Measurements from ENCODE around the gene KLHL42.
A peak's percentile ranks its signal among the peaks of the same experiment; 100 is the strongest.
"Not testable (repeated sequence)": the region's sequence is repeated elsewhere in the genome, so short reads cannot be mapped to it uniquely, and the experiment has no call there.

KLHL42 gene, protein sequence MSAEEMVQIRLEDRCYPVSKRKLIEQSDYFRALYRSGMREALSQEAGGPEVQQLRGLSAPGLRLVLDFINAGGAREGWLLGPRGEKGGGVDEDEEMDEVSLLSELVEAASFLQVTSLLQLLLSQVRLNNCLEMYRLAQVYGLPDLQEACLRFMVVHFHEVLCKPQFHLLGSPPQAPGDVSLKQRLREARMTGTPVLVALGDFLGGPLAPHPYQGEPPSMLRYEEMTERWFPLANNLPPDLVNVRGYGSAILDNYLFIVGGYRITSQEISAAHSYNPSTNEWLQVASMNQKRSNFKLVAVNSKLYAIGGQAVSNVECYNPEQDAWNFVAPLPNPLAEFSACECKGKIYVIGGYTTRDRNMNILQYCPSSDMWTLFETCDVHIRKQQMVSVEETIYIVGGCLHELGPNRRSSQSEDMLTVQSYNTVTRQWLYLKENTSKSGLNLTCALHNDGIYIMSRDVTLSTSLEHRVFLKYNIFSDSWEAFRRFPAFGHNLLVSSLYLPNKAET

DNA sequence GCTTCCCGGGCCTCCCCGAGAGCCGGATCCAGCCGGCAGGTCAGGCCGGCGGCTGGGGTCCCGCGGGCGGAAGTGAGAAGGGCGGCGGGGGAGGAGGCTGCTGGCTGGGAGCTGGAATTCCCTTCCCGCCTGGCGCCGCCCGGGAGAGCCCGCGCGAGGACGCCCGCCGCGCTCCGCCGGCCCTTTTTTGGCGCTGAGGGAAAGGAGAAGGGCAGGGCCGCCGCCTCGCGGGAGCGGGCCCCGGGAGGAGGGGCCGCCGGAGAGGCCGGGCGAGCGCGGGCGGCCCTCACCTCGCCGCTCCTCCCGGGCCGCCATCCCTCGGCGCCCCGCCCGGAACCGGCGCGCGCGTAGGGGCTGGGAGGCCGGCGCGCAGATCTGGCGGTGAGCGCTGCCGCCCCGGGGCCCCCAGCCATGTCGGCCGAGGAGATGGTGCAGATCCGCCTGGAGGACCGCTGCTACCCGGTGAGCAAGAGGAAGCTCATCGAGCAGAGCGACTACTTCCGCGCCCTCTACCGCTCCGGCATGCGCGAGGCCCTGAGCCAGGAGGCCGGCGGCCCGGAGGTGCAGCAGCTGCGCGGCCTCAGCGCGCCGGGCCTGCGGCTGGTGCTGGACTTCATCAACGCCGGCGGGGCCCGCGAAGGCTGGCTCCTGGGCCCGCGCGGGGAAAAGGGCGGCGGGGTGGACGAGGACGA is at the start of gene KLHL42, which contains the start of gene MANSC4:
Gene KLHL42 (plus strand): TSS at position 314 of the 692 bp plus-strand sequence. CDS start 98 bp downstream, at position 412.
Gene MANSC4 (minus strand): TSS at position 317 of the 692 bp plus-strand sequence. CDS start 8,960 bp downstream, outside the sequence.
- DNase-seq, result peak; percentile 64

DNA sequence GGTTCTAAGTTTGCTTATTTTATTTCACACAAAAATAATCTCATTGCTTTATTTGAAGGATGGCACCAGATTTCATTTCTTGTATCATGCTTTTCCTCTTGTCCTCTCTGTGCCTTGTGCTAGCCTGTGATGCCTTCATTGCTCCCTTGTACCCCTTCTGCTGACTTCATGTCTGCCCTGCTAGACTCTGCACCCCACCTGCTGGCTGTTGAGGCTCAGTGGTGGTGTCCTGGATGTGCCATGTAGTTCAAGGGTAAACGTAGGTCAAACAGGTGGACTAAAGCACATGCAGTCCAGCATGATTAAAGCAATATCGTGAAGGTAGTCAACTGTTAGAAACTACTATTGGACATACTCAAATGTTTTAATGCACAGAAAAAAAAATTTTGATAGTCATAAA is 47.8 kb upstream of the KLHL42 start:
- no peak for DNase-seq

DNA sequence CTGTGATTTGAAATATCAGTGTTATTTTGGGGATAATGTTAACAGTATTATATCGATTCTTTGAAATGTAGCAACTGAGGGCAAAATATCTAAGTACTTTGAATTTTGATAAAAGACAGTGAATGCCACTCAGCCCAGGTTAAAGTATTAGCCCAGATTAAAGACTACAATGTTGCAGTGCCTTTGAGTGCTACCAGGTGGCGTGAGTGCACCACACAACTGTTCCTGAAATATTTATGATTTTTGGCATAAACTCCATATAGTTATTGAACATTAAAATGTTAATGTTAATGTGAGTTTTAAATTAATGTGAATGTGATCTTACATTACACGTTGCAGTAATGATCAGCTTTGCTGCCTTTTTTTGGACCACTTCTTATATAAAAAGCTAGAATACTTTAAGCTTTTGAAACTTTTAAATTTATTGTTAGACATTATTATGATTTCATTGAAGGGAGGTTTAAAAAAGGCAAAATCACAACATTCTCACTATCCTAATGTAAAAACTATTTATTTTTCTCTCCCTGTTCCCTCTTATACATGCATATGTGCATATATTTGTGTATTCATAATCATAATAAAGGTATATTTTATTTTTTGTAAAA is 46.9 kb upstream of the KLHL42 start:
- peak; percentile 35 for DNase-seq

DNA sequence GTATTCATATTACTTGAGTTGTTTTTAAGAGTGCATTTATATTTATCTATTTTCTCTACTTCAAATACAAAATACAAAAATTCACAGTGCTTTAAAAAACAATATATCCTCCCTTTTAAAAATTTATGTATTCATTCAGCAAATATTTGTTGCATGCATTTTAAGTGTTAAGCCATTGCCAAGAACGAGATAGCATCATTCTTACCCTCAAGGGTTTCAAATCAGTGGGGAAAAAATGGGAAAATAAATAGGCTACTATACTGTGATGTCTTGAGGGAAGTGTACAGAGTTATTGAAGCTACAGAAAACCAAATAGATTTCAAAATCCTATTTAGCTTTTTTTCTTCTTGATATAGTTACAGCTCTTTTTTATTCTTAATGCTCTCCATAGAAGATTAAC is 46.2 kb upstream of the KLHL42 start:
- DNase-seq, result no peak

DNA sequence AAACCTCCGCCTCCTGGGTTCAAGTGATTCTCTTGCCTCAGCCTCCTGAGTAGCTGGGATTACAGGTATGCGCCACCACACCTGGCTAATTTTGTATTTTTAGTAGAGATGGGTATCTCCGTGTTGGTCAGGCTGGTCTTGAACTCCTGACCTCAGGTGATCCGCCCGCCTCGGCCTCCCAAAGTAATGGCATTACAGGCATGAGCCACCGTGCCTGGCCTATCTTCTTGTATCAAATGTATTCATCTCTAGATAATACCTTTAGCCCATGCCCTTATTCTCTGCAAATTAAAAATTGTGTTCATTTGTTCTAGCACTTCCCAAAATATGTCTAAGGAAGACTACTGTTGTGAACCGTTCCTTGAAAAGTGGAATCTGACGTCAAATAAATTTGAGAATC is 45.7 kb upstream of the KLHL42 start:
- not testable (repeated sequence) for DNase-seq

DNA sequence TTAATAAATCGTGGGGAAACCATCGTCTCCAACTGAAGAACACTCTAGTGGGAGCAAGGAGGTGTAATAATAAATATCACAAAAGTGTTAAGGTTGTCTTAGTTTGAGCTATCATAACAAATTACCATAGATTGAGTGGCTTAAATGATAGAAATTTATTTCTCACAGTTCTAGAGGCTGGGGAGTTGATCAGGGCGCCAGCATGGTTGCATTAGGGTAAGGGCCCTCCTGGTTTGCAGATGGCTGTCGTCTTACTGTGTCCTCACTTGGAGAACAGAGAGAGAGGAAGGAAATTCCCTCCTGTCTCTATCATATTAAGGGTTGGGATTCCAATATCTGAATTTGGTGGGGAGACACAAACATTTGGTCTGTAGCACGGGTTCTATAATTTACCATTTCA is 36.4 kb upstream of the KLHL42 start:
- no peak for DNase-seq

DNA sequence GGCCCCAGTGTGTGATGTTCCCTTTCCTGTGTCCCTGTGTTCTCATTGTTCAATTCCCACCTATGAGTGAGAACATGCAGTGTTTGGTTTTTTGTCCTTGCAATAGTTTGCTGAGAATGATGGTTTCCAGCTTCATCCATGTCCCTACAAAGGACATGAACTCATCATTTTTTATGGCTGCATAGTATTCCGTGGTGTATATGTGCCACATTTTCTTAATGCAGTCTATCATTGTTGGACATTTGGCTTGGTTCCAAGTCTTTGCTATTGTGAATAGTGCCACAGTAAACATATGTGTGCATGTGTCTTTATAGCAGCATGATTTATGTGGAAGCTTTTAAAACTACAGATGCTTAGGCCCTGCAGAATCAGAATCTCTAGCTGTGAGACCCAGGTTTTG is 34.3 kb upstream of the KLHL42 start:
- not testable (repeated sequence) for DNase-seq

DNA sequence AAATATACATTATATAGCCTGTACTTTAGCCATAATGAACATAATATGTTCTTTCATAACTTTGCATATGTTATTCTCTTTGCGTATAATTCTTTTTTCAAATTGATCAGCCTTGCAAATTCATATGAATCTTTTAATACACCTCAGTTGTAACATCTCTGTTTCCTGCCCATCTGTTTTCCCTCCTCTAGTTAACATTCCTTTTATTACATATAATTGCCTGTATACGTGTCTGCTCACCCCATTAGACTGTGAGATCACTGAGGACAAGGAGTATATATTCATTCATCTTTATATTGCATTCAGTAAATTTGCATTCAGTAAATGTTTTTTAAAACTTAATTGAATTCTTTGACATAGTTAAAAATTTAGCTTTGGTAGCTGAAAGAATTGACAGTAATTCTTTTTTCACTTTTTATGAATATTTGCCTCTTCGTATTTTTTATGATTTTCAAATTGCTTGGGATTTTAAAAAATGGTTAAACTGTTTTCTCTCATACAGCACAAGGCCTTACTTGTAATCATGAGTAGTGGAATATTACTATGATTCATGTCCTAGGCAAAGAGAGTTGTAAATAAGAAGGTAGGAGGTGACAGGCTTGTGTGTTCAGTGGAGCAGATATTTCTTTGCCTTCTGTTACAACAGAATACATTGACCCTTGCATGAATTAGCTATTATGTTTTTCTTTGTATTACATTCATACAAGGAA is 32.8 kb upstream of the KLHL42 start:
- no peak for DNase-seq

DNA sequence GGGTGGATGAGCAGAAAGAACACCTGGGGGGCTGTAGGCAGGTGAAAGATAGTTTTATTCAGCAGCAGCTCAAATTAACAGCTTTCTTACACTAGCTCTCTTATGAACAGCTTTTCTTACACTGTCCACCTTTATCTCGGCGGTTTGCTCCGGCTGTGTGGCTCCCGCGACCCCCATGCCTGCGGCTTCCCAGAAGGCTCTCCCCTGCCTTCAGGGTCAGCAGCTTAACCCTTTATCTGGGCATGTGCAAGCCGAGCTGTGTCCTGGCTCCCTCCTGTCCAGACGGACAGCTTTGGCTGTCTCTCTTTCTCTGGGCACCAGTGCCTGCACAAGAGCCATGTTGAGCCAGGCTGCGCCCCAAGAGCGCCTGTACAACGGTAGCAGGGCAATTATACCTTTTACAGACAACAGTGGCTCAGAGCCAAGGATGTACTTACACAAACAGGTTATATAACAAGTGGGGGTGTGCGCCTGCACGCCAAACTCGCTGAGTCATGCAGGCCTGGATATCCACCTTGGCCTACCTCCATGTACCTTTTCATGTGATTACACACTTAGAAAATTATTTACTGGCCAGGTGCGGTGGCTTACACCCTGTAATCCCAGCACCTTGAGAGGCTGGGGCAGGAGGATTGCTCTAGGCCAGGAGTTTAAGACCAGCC is 28.5 kb upstream of the KLHL42 start:
- DNase-seq, result no peak

DNA sequence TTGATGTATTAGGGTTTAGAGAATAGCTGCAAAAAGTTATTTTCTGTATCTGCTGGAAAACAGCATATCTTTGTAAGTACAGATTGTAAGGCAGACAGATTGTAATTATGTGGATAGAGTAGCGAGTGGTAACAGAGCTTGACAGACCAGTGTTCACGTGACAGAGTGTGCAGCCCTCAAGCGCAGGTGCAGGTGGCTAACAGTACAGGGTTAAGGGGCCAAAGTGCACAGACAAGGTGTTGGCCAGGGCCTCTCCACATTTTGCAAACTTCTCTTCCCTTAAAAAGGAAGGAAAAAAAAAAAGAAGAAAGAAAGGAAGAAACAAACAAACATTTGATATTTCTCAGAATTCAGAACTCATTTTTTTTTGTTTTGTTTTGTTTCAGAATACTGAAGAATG is 25.2 kb upstream of the KLHL42 start:
- DNase-seq, result no peak

DNA sequence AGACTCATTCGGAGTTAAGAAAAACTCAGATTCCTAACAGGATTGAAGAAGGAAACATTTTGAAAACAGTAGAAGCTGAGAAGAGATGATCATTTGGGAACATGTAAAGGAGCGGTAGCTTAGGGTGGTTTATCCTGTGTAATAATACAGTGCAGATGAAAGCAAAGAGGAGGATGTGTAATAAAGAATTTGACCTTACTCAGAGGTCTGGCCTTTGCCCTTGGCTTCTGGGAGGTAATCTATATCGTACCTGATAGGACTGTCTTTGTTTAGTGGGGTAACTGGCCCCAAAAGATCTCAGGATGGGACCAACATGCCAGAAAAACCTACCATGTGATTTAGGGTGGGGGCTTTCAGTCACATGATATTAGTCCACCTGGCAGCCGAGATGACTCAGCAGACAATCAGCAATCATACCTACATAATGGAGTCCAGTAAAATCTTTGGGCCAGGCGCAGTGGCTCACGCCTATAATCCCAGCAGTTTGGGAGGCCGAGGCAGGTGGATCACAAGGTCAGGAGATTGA is 23.3 kb upstream of the KLHL42 start:
- no peak for DNase-seq

DNA sequence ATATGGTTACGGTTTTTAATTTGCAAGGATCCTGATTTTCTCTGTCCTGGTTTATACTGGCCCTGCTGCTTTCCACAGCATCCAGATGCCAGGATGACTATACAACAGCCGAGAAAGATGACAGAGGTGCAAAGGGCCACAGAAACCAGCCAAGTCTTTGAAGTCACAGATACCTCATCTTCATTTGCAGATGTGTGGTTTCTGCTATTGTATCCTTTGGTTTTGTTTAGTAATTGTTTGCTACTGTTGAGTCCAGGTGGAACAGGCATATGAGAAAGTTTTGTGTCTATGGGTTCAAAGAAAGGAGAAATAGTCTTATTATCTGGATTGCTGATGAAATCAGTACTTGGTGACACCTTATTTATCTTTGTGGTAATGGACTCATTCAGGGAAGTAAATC is 17.3 kb upstream of the KLHL42 start:
- no peak for DNase-seq

DNA sequence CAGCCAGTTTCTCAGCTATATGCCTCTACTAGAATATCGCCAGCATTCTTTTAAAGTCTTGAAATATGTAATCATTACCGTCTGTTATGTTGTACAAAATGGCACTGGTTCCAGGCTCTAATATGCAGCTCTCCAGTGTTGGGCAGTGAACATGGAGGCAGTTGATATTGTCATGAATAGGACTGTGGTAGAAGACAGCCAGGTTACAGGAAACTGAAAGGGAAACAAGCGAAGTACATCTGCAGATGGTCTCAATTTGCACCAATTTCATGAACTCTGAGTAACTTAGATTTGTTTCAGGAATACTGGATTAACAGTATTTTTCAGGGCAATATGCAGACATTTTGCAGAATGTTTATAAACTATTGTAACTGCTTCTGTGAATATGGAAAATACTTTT is 13.4 kb upstream of the KLHL42 start:
- no peak for DNase-seq

DNA sequence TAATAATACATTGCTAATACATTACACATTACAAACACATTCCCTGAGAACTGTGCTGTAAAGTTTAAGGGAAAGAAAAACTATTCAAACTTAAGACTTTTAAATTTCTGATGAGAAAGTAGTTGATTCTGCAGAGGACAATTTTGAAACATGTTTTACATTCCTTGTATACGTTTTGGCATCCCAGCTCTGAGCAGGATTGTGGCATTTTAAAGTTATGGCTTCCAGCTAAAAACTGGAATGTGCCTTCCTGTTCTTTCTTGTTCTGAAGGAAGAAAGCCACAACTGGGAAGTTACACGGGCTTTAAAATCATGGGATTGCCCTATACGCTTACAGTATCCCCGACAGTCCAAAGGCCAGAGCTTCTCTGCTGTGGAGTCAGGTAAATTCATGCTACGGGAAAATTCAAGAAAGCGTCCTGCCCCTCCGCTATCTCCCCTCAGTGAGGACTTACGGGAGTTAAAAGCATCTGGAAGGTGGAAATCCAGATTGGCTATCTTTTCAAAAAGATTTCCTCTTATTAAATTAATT is 10.8 kb upstream of the KLHL42 start:
- no peak for DNase-seq

DNA sequence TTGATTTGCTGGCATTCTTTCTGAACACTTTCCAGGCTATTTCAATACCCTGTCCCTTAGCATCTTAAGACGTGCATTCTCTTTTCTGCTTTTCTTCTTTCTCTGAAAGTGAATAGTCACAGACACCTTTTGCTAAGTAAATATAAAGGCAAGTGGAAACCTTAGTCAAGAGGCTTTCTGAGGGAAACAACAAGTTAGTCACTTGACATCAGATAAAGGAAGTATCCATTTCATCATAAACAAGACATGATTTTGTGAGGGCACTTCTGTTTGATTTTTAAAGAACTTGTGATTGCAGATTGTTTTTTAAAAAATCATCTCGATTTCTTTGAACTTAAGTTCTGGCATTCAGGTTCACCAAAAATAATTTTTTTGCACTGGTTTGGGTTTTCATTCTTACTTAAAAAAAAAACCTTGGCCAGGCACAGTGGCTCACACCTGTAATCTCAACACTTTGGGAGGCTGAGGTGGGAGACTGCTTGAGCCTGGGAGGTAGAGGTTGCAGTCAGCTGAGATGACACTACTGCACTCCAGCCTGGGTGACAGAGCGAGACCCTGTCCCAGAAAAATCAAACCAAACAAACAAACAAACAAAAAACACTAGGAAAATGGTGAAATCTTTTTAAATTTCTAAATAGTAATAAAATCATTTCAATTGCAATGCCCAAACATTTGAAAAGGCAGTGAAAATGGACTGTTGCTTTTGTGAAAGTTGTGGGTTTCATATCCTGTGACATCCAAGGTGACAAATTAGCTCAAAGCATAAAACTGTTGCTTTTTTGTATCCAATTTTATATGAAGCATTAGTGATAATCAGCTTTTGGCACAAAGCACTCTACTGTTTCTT is 8.3 kb upstream of the KLHL42 start:
- DNase-seq, result no peak

DNA sequence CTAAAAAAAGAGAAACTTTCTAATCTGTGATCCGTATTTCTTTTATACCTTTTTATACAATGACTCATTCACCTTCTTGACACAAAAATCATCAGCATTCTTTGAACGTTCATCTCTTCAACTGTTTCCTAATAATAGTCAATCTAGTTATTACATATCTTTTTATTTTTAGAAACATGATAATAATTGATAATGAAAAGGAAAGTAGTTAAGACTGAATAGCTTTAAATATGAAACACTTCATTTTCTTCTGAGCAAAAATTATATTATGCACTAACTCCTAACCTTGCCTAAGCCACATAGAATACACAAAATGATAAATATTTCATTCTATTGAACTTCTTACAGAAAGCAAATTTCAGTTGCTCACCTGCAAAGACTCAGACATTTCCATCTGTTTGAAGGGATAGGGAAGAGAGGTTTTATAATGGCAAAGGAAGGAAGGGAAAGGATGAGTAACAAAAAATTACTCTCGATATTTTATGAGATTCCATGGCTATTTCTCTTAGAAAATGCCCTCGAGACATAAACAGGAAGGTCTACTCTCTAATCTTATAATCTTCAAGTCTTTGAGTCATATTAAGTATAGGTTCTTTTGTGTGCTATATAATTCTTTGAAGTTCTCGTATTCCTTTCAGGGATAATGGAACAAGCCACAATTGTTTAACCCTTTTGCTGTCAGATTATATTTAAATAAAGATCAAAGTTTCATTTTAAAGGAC is 7.5 kb upstream of the KLHL42 start:
- no peak for DNase-seq

DNA sequence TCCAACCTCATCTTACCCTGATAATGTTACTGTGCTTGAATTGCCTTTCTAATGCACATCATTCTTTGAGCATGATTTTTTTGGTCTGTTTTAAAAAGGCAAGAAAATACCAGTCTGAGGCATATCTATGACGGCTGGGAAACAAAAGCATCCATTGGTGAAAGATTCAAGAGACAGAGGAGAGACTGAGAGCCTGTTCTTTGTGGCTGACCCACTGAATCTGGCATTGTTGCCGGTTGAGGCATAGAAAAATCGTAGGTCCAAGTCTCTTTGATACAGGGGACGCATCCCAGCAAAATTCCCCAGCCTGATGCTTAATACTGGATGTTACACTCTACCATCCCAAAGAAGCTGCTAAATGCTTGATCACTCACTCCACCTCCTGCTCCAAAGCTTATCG is 2.9 kb upstream of the KLHL42 start:
- DNase-seq, result no peak

DNA sequence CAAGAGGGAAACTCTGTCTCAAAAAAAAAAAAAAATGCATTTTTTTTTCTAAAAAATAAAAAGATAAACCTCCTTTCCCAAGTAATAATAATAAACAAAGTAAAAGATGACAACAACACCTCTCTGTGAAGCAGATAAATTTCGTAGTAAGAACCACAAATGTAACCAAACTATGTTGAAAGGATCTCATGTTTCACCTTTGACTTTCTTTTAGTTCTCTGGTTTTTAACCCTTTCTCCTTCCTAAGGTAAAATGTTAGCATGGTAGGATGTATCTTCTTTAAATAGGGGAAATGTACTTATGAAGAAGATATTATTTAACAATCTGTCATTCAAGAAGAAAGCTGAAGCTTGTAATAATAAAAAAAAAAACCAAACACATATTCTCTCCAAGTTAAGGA is 1.8 kb upstream of the KLHL42 start:
- DNase-seq, result no peak

DNA sequence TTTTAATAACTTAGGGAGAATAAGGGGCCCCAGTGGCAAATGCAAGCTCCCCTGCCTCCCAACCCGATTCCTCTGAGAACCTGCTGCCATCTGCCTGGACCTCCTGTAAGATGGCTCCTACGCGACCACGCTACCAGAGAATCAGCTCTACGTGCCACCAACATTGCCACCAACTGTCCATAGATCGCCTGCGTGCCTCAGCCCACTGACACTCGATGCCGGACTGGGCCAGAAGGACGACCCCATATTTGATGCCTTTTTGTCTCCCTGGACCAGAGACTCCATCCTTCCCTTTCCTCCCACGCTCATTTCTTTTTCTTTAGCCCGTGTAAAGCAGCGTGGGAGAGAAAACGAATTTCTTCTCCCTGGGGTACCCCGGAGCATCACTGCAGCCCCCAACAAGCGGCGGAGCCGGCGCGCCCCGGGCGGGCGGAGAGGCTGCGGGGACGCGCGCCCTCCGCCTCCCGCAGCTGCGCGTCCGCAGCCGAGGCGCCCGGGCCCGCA is 565 bp upstream of the KLHL42 start:
- DNase-seq, result peak; percentile 15

All from activated CD8-positive, alpha-beta memory T cell treated with anti-CD3 and anti-CD28 coated beads, Interleukin-2, amount 50 U/mL, for 4 hours (primary cell).